B cell (primary cell): ENCODE measurements around the gene ATRNL1.

Experiments used
- CTCF ChIP-seq: fragments of 200-600 bp; IDR thresholded peaks from one replicate; pipeline ENCODE4 v1.8.0; 2022; ENCODE audit warnings: antibody characterized with exemption, mild to moderate bottlenecking
- EZH2 ChIP-seq: IDR thresholded peaks from 2 replicates; pipeline ENCODE4 v1.6.1; 2012; ENCODE audit warnings: borderline replicate concordance, low read depth, mild to moderate bottlenecking, moderate library complexity, low read length; ENCODE audit not compliant: insufficient read depth, poor library complexity, severe bottlenecking

DNA sequence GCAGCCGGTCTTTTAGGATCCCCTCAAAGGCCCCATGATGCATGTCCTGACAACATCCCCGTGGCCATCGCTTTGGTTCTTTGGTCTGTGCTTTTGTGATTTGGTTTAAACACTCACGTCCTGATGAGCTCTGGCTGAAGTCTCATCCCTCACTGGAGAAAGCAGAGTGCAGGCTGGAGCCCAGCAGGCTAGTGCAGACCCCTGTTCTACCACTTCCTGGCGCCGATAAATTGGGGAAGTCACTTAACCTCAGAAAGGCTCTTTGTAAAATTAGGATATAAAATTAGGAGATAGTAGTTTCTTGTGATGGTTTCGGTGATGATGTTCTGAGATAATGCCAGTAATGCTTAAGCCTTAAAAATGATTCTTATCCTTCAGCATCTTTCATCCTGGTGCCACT lies 872.2 kb downstream of the ATRNL1 start:
- TF ChIP-seq CTCF (no peak), EZH2 (no peak)
